ENCODE results near the gene IRX3. TPM values are rescaled to one million over a fixed set of nuclear protein-coding genes. Genes with fewer than 3 reads are reported as not detected.

Gene IRX3
- total RNA-seq, 2 donors from 2014 or later = 5.0 to 21.6 TPM

DNA sequence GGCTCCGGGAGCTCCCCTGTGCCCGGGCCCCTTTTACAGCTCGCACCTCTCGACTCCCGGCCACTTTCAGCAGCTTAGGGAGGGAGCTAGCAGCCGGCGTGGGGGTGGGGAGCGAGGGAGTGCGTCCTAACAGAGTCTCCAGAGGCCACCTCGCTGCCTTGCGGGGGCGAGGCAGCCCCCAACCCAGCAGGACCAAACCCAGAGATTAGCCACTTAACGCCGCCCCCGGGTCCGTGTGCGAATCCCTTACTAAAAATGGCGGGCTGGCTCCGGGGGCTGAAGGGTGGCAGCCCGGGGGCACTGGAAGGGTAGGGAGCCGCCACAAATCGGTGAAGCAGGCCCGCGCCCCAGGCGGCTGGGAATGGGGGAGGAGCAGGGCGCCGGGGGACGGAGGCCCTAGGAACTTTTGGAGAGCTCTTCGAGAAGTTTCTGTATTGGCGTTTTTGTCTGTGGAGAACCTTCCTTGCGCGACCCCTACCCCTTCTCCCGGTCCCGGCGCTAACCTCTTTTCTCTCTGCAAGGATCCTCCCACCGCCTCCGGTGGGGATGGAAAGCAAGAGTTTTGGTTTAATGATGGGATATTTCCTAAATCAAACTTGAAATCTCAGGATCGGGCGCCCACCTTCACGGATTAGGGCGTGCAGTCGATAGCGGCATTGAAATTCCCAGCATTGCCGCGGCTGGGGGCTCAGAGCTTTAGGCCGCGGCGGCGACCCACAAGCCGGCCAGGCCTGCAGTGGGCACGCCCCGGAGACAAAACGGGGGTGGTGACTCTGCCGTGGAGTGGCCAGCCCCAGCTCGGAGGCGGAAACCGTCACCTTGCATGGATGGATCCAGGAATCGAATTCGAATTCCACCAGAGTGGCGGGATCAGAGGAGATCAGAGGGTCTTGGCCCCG is 793 bp upstream of the IRX3 start:
- DNase-seq (ENCODE audit: low spot score) = no peak
- Histone ChIP-seq H3K36me3 (no peaks in the 10 kb centered on the region), H3K27me3 (peaks cover 21 to 51% of the 10 kb centered on the region in 2 donors), H3K4me3 (peak overlapping the region; percentile 47 to 61), H3K9me3 (no peaks in the 10 kb centered on the region), H3K27ac (peak overlapping the region; percentile 59 to 66), H3K4me1 (peaks cover 0 to 47% of the 10 kb centered on the region in 2 donors)
- TF ChIP-seq, protein P1, sequence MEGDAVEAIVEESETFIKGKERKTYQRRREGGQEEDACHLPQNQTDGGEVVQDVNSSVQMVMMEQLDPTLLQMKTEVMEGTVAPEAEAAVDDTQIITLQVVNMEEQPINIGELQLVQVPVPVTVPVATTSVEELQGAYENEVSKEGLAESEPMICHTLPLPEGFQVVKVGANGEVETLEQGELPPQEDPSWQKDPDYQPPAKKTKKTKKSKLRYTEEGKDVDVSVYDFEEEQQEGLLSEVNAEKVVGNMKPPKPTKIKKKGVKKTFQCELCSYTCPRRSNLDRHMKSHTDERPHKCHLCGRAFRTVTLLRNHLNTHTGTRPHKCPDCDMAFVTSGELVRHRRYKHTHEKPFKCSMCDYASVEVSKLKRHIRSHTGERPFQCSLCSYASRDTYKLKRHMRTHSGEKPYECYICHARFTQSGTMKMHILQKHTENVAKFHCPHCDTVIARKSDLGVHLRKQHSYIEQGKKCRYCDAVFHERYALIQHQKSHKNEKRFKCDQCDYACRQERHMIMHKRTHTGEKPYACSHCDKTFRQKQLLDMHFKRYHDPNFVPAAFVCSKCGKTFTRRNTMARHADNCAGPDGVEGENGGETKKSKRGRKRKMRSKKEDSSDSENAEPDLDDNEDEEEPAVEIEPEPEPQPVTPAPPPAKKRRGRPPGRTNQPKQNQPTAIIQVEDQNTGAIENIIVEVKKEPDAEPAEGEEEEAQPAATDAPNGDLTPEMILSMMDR (IDR thresholded peaks at IDR 0.05) = no peak

DNA sequence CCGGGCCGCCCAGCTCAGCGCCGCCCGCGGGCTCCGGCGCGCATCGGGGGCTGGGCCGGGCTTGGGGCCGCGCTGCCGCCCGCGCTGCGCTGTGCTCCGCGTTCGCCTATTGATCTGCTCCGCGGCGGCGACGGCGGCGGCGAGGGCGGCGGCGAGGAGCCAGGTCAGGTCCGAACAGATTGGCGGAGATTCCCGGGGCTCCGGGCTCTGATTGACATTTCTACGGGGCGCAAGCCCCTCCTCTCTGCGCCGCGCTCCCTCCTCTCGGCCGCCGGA is 559 bp downstream of the IRX3 start:
- Histone ChIP-seq H3K36me3 (no peaks in the 10 kb centered on the region), H3K4me1 (peaks cover 0 to 58% of the 10 kb centered on the region in 2 donors), H3K27me3 (peaks cover 23 to 49% of the 10 kb centered on the region in 2 donors), H3K9me3 (no peaks in the 10 kb centered on the region), H3K4me3 (peak overlapping the region; percentile 47 to 61), H3K27ac (peak overlapping the region; percentile 79 to 82)
- DNase-seq (ENCODE audit: low spot score) = no peak
- TF ChIP-seq, protein P1 (IDR thresholded peaks at IDR 0.05) = no peak

DNA sequence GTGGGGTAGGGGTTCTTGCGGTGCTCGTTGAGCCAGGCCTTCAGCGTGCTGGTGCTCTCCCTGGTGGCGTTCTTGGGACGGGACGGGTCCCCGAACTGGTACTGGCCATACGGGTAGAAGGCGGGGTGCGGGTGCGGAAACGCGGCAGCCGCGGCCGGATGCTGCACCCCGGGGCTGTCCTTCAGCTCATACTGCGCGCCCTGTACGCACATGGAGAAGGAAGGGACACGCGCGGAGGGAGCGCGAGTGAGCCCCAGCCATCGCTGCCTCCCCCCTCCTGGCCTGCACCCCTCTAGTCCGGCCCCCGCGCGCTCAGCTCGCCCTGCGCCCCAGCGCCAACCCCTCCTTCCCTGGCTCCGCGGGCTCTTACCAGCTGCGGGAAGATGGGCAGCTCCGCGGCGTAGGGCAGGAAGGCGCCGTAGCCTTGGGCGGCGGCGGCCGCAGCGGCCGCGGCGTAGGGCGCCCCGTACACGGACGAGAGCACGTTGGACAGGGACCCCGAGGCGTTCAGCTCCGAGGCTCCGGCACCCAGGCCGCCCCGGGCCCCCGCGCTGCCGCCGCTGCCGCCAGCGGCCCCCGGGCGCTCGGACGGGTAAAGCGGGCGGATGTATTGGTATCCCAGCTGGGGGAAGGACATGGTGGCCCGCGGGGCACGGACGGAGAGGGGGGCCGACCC is 1.0 kb downstream of the IRX3 start:
- Histone ChIP-seq H3K27ac (peak overlapping the region; percentile 79 to 82), H3K4me3 (peak overlapping the region; percentile 47 to 61), H3K4me1 (peaks cover 0 to 58% of the 10 kb centered on the region in 2 donors), H3K36me3 (no peaks in the 10 kb centered on the region), H3K27me3 (peaks cover 24 to 47% of the 10 kb centered on the region in 2 donors), H3K9me3 (no peaks in the 10 kb centered on the region)
- TF ChIP-seq, protein P1 (IDR thresholded peaks at IDR 0.05) = no peak
- no peak for DNase-seq (ENCODE audit: low spot score)

DNA sequence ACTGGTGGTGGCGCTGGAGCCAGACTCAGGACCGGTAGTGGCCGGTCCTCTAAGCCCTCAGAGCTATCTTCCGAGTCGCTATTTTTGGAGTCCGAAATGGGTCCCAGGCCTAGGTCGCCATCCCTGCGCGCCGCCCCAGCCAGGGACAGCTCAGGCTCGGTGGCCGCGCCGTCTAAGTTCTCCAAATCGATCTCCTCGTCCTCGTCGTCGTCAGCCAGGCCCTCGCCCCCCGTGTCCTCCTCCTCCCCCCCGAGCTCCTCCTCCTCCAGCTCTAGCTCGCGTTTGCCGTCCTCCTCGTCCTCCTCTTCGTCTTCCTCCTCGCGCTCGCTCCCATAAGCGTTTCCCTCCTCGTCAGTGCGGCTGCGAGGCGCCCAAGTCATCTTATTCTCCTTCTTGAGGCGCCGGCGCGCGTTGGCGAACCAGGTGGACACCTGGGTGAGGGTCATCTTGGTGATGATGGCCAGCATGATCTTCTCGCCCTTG is 1.6 kb downstream of the IRX3 start:
- Histone ChIP-seq H3K27ac (peak overlapping the region; percentile 79 to 82), H3K9me3 (no peaks in the 10 kb centered on the region), H3K27me3 (peaks cover 24 to 42% of the 10 kb centered on the region in 2 donors), H3K36me3 (no peaks in the 10 kb centered on the region), H3K4me1 (peaks cover 0 to 58% of the 10 kb centered on the region in 2 donors), H3K4me3 (peak overlapping the region; percentile 47 to 61)
- TF ChIP-seq, protein P1 (IDR thresholded peaks at IDR 0.05) = no peak
- DNase-seq (ENCODE audit: low spot score) = no peak

DNA sequence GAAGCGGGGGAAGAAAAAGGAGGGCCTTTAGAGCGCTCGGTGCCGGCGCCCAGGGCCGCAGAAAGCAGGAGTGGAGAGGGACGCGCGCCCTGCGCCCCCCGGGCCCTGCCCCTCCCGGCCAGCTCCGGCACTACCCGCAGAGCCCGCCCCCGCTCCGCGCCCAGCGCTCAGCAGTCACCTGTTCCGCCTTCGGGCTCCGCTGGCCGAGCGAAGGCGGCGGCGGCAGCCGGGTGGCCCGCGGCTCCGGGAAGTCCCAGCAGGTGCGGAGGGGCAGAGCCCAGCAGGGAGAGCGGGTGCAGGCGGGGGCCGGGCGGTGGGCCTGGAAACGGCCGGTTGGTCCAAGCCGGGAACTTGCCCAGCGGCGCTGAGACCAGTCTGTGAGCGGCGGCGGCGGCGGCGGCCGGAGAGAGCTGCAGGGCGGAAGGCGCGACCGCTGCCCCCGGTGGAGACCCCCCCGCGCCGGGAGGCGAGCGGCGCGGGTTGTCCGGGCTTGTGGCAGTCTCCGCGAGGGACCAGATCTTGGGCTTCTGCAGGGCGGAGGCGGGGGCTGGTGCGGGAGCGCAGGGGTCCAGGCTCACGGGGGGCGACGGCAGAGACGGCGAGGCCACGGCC is 2.2 kb downstream of the IRX3 start:
- Histone ChIP-seq H3K36me3 (no peaks in the 10 kb centered on the region), H3K4me1 (peaks cover 0 to 58% of the 10 kb centered on the region in 2 donors), H3K4me3 (peak overlapping the region; percentile 47 to 61), H3K27ac (no peak overlapping the region), H3K27me3 (peaks cover 22 to 40% of the 10 kb centered on the region in 2 donors), H3K9me3 (no peaks in the 10 kb centered on the region)
- DNase-seq (ENCODE audit: low spot score) = no peak
- TF ChIP-seq, protein P1 (IDR thresholded peaks at IDR 0.05) = no peak

All from right atrium auricular region (tissue), 2 donors.